Keratinocyte (primary cell): ENCODE measurements around the gene RFX3. TPM values are rescaled to one million over a fixed set of nuclear protein-coding genes. Genes with fewer than 3 reads are reported as not detected.
A peak's percentile ranks its signal among the peaks of the same experiment; 100 is the strongest.

Source experiments
- DNase-seq: peaks from one replicate; pipeline ENCODE4 v3.0.0-alpha.2; 2011; ENCODE audit warnings: low read depth, missing footprints, low spot score
- FAIRE-seq: peaks from 2 replicates; lab custom pipeline; 2011; peaks lifted over from hg19 to GRCh38; lab: Jason Lieb, UNC
- H2AFZ ChIP-seq: 2 replicates; pipeline ENCODE4 v1.6.0; 2012; ENCODE audit warnings: low read length, control low read depth, inconsistent platforms; ENCODE audit not compliant: control insufficient read depth
- H3K27ac ChIP-seq: 2 replicates; pipeline ENCODE4 v1.5.1; 2011; ENCODE audit warnings: low read length; ENCODE audit not compliant: control insufficient read depth, insufficient read depth
- H3K27me3 ChIP-seq: 3 replicates; pipeline ENCODE4 v1.6.0; 2011; ENCODE audit warnings: low read length; ENCODE audit not compliant: control insufficient read depth, insufficient read depth; ENCODE audit errors: extremely low read depth
- H3K36me3 ChIP-seq, 2 experiments: 2 replicates in 1 of 2; 3 replicates in 1 of 2; pipeline ENCODE4 v1.5.1; 2011; ENCODE audit warnings: low read length in 2 of 2, mild to moderate bottlenecking in 1 of 2; ENCODE audit not compliant: control insufficient read depth in 2 of 2, insufficient read depth in 2 of 2; ENCODE audit errors: extremely low read depth in 1 of 2
- H3K4me1 ChIP-seq: 3 replicates; pipeline ENCODE4 v1.5.1; 2011; ENCODE audit warnings: low read length; ENCODE audit not compliant: control insufficient read depth, insufficient read depth; ENCODE audit errors: extremely low read depth
- H3K4me2 ChIP-seq: 3 replicates; pipeline ENCODE4 v1.6.0; 2011; ENCODE audit warnings: low read depth, low read length; ENCODE audit not compliant: control insufficient read depth, insufficient read depth; ENCODE audit errors: extremely low read depth
- H3K4me3 ChIP-seq, 3 experiments: fragments of 200-600 bp in 1 of 3; sonication (generic) in 1 of 3; 2 replicates in 2 of 3; 3 replicates in 1 of 3; pipeline ENCODE4 v1.5.1; 2011 to 2016; ENCODE audit warnings: low read length in 3 of 3, mild to moderate bottlenecking in 3 of 3, control low read depth in 2 of 3, inconsistent platforms in 1 of 3, low read depth in 1 of 3, mixed read lengths in 1 of 3, mixed run types in 1 of 3, moderate library complexity in 1 of 3; ENCODE audit not compliant: control insufficient read depth in 2 of 3, insufficient read depth in 2 of 3; ENCODE audit errors: extremely low read depth in 1 of 3
- H3K79me2 ChIP-seq: 2 replicates; pipeline ENCODE4 v1.6.0; 2012; ENCODE audit warnings: low read length; ENCODE audit not compliant: control insufficient read depth, insufficient read depth
- H3K9ac ChIP-seq: 3 replicates; pipeline ENCODE4 v1.6.0; 2011; ENCODE audit warnings: low read length; ENCODE audit not compliant: control insufficient read depth, insufficient read depth; ENCODE audit errors: extremely low read depth
- H3K9me1 ChIP-seq: 3 replicates; pipeline ENCODE4 v1.6.0; 2011; ENCODE audit warnings: low read length; ENCODE audit not compliant: control insufficient read depth, insufficient read depth; ENCODE audit errors: extremely low read depth
- H3K9me3 ChIP-seq: 2 replicates; pipeline ENCODE4 v1.5.1; 2012; ENCODE audit warnings: low read depth, low read length; ENCODE audit not compliant: control insufficient read depth
- H4K20me1 ChIP-seq: 3 replicates; pipeline ENCODE4 v1.6.0; 2011; ENCODE audit warnings: low read length; ENCODE audit not compliant: control insufficient read depth, insufficient read depth; ENCODE audit errors: extremely low read depth
- CTCF ChIP-seq, 3 experiments: IDR thresholded peaks in 1 of 3; conservative IDR thresholded peaks in 1 of 3; optimal IDR thresholded peaks in 1 of 3; 2 replicates in 2 of 3; 3 replicates in 1 of 3; pipeline versions ENCODE3 to v1.5.1; 2011; ENCODE audit warnings: low read length in 3 of 3, mild to moderate bottlenecking in 3 of 3, moderate library complexity in 2 of 3, control low read depth in 1 of 3, inconsistent platforms in 1 of 3; ENCODE audit not compliant: insufficient read depth in 2 of 3; ENCODE audit errors: extremely low read depth in 1 of 3
- EZH2 ChIP-seq: IDR thresholded peaks from one replicate; pipeline ENCODE4 v1.6.1; 2012; ENCODE audit warnings: inconsistent platforms, mild to moderate bottlenecking, low read length, moderate library complexity
- dilution Hi-C: fragments of 300-500 bp; cut with MboI; formaldehyde crosslinking; loops from one replicate; pipeline ENCODE4 v1.7.0; 2020; ENCODE audit warnings: low sequenced_read_pairs; ENCODE audit not compliant: extremely low pct_ligation_motif_present
- polyA plus RNA-seq, 5 experiments: library from polyadenylated mRNA; depleted of rRNA in 3 of 5; stranded (reverse) in 3 of 5; stranded (forward) in 1 of 5; unstranded in 1 of 5; fragments of >200 nt; gene quantifications; 1 replicate in 1 of 5; 2 replicates in 3 of 5; 3 replicates in 1 of 5; pipeline versions ENCODE4 v1.2.1 to v1.2.3, GENCODE V29; 2011 to 2012; ENCODE audit warnings: missing spikeins in 2 of 5, low read depth in 1 of 5, low replicate concordance in 1 of 5

Gene RFX3
- polyA plus RNA-seq, 1 donor (not counting 4 experiments of a cell fraction or from before 2014, with no cell fraction given), result 1.8 TPM

- no peaks in the 10 kb centered on the region for H3K9me3 ChIP-seq
- FAIRE-seq, result no peak
- dilution Hi-C loops, result no loop called here
Observed at GRCh38 chr9:3468421-3469205, 57.2 kb downstream of the RFX3 start.

GRCh38 chr9:3467593-3468219, 58.1 kb downstream of the RFX3 start:
- dilution Hi-C loops, result no loop called here
- Histone ChIP-seq H3K4me1 (no peaks in the 10 kb centered on the region), H3K79me2 (no peaks in the 10 kb centered on the region), H3K36me3 (no peaks in the 10 kb centered on the region), H3K9me3 (no peaks in the 10 kb centered on the region), H3K4me2 (no peak overlapping the region), H3K4me3 (no peak overlapping the region), H3K9me1 (no peaks in the 10 kb centered on the region), H3K27me3 (no peaks in the 10 kb centered on the region), H3K27ac (no peak overlapping the region), H4K20me1 (no peaks in the 10 kb centered on the region), H3K9ac (no peak overlapping the region), H2AFZ (no peak overlapping the region)
- TF ChIP-seq CTCF (optimal IDR thresholded peaks at IDR 0.05 in 1 of 3, IDR thresholded peaks at IDR 0.05 in 1 of 3, conservative IDR thresholded peaks at IDR 0.05 in 1 of 3; ENCODE audit: extremely low read depth in 1 of 3, insufficient read depth in 2 of 3, low read length in 3 of 3) (peak; percentile 97 to 99 (median 98)), EZH2 (no peak)
- DNase-seq (no peak), FAIRE-seq (peak; percentile 82)

More at GRCh38 chr9:3468421-3469205, 57.2 kb downstream of the RFX3 start:
- H3K4me1 ChIP-seq, result no peaks in the 10 kb centered on the region
- H2AFZ ChIP-seq, result no peak overlapping the region
- TF ChIP-seq EZH2, result no peak
- TF ChIP-seq CTCF (optimal IDR thresholded peaks at IDR 0.05 in 1 of 3, IDR thresholded peaks at IDR 0.05 in 1 of 3, conservative IDR thresholded peaks at IDR 0.05 in 1 of 3; ENCODE audit: extremely low read depth in 1 of 3, insufficient read depth in 2 of 3, low read length in 3 of 3), result no peak
- no peak for DNase-seq
- H3K4me2 ChIP-seq, result no peak overlapping the region
- H3K9me1 ChIP-seq, result no peaks in the 10 kb centered on the region
- no peak overlapping the region for H3K27ac ChIP-seq
- no peaks in the 10 kb centered on the region for H3K36me3 ChIP-seq
- H4K20me1 ChIP-seq, result no peaks in the 10 kb centered on the region
- H3K27me3 ChIP-seq, result no peaks in the 10 kb centered on the region
- H3K4me3 ChIP-seq, result no peak overlapping the region
- no peak overlapping the region for H3K9ac ChIP-seq
- no peaks in the 10 kb centered on the region for H3K79me2 ChIP-seq
